Activated CD4-positive, alpha-beta T cell treated with anti-CD3 and anti-CD28 coated beads for 36 hours (primary cell): ENCODE data around the gene CXCL6. TPM values are rescaled to one million over a fixed set of nuclear protein-coding genes. Genes with fewer than 3 reads are reported as not detected.

Experiments
- ATAC-seq: fragments of 200-7000 bp; cut with Tn5 transposase; one replicate; pipeline ENCODE4 v1.10.0; 2021; ENCODE audit warnings: mild to moderate bottlenecking, moderate library complexity
- CTCF ChIA-PET: fragments of 350-600 bp; sonication (Branson Sonifier 250); formaldehyde crosslinking; loops from one replicate; lab custom pipeline; 2021; ENCODE audit warnings: antibody characterized with exemption; lab: Charles Lee
- POLR2A ChIA-PET: fragments of 350-600 bp; sonication (Branson Sonifier 250); formaldehyde crosslinking; loops from one replicate; lab custom pipeline; 2021; ENCODE audit warnings: antibody characterized with exemption, inconsistent platforms; lab: Charles Lee
- DNase-seq: peaks from one replicate; pipeline ENCODE4 v3.0.0-alpha.2; 2020
- H3K27ac Mint-ChIP-seq: one replicate; pipeline ENCODE4 v1.8.0; 2021; ENCODE audit warnings: mixed read lengths
- H3K27me3 Mint-ChIP-seq: one replicate; pipeline ENCODE4 v1.8.0; 2021; ENCODE audit warnings: mixed read lengths
- H3K36me3 Mint-ChIP-seq: one replicate; pipeline ENCODE4 v1.8.0; 2021; ENCODE audit warnings: low read depth, mixed read lengths
- H3K4me1 Mint-ChIP-seq: one replicate; pipeline ENCODE4 v1.8.0; 2021; ENCODE audit warnings: mixed read lengths
- H3K4me3 Mint-ChIP-seq: one replicate; pipeline ENCODE4 v1.8.0; 2021; ENCODE audit warnings: mild to moderate bottlenecking, moderate library complexity, mixed read lengths
- H3K9me3 Mint-ChIP-seq: one replicate; pipeline ENCODE4 v1.8.0; 2021; ENCODE audit warnings: low read depth, mixed read lengths
- intact Hi-C, 2 experiments: fragments of 100-400 bp; cut with DNase I in 1 of 2; cut with micrococcal nuclease in 1 of 2; formaldehyde crosslinking; loops; one replicate each; pipeline versions ENCODE4 v1.14.2 to v1.15.1; 2022 to 2024; cut with DNase I, micrococcal nuclease
- total RNA-seq, 2 experiments: library from RNA; stranded (reverse); gene quantifications; one replicate each; pipeline ENCODE4 v1.2.3, GENCODE V29; 2021

Gene CXCL6
- total RNA-seq, 2 experiments from 2014 or later, result not detected

DNA sequence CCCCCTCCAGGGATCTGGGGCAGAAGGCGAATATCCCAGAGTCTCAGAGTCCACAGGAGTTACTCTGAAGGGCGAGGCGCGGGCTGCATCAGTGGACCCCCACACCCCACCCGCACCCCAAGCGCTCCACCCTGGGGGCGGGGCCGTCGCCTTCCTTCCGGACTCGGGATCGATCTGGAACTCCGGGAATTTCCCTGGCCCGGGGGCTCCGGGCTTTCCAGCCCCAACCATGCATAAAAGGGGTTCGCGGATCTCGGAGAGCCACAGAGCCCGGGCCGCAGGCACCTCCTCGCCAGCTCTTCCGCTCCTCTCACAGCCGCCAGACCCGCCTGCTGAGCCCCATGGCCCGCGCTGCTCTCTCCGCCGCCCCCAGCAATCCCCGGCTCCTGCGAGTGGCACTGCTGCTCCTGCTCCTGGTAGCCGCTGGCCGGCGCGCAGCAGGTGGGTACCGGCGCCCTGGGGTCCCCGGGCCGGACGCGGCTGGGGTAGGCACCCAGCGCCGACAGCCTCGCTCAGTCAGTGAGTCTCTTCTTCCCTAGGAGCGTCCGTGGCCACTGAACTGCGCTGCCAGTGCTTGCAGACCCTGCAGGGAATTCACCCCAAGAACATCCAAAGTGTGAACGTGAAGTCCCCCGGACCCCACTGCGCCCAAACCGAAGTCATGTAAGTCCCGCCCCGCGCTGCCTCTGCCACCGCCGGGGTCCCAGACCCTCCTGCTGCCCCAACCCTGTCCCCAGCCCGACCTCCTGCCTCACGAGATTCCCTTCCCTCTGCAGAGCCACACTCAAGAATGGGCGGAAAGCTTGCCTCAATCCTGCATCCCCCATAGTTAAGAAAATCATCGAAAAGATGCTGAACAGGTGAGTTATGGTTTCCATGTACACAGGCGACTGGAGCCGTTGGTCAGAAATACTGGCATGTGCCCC lies 32.9 kb downstream of the CXCL6 start, which contains the start of gene CXCL1:
Gene CXCL1 (plus strand): TSS at position 264 of the 926 bp plus-strand sequence. CDS start 78 bp downstream, at position 342.
- Mint-ChIP-seq H3K36me3 (no peaks in the 10 kb centered on the region), H3K4me3 (peak within 1 kb of the TSS; percentile 32), H3K27ac (no peak within 1 kb of the TSS), H3K27me3 (peaks cover 29% of the 10 kb centered on the region), H3K9me3 (no peaks in the 10 kb centered on the region), H3K4me1 (no peaks in the 10 kb centered on the region)
- POLR2A ChIA-PET, result no interaction called here
- intact Hi-C loops, result loop anchor here in 1 of 2 experiments (10.0 kb wide), 1 partner anchor 205 kb away; no protein-coding TSS in a partner anchor
- DNase-seq (peak; percentile 16), ATAC-seq (no peak)
- CTCF ChIA-PET, result no interaction called here

- H3K27ac Mint-ChIP-seq, result no peak overlapping the region
Observed at GRCh38 chr4:73870260-73870659, 33.8 kb downstream of the CXCL6 start.

GRCh38 chr4:73870768-73871167 lies 34.3 kb downstream of the CXCL6 start:
- no peaks in the 10 kb centered on the region for H3K36me3 Mint-ChIP-seq
- ATAC-seq (no peak), DNase-seq (no peak)
- ChIA-PET CTCF (no interaction called here), POLR2A (no interaction called here)
- intact Hi-C loops, result no loop called here
- no peaks in the 10 kb centered on the region for H3K4me1 Mint-ChIP-seq
- peaks cover 24% of the 10 kb centered on the region for H3K27me3 Mint-ChIP-seq
- no peak overlapping the region for H3K27ac Mint-ChIP-seq
- H3K4me3 Mint-ChIP-seq, result no peak overlapping the region
- no peaks in the 10 kb centered on the region for H3K9me3 Mint-ChIP-seq

More at GRCh38 chr4:73870260-73870659, 33.8 kb downstream of the CXCL6 start:
- no peaks in the 10 kb centered on the region for H3K4me1 Mint-ChIP-seq
- ChIA-PET POLR2A (no interaction called here), CTCF (no interaction called here)
- no peak overlapping the region for H3K4me3 Mint-ChIP-seq
- intact Hi-C loops, result no loop called here
- ATAC-seq (no peak), DNase-seq (no peak)
- peaks cover 27% of the 10 kb centered on the region for H3K27me3 Mint-ChIP-seq
- no peaks in the 10 kb centered on the region for H3K36me3 Mint-ChIP-seq
- no peaks in the 10 kb centered on the region for H3K9me3 Mint-ChIP-seq

DNA sequence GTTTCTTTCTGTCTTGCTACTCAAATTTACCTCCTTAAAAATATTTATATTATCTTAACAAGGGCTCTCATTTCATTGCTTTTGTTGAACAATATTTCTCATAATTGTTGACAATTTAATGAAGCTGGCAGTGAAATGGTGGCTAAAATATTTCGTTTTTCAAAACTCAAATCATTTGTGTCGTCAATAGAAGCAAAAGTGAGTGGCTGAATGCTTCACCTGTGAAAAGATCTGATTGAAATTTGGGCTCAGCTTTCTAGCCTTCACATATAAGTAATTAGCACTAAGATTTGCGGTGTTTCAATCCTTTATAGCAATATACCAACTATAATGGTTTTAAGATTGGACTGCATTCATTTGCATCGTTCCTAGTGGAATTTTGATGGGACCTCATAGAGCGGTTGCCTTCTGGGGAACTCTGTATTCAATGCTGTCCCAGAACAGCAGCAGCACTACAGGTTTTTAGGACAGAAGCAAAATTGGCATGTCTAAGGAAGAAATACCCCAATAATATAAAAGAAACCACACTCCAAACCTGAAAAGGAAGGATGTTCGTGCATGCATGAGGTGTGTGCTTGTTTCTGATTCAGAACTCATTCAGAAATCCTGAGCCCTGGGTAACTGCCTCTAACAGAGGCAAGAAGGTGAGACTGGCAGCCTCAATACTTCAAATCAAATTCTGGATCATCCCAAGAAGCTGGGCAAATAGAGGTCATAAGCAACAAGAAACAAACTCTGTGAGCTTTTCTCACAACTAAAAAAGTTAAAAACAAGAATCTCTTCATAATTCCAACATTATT lies 35.2 kb downstream of the CXCL6 start:
- ATAC-seq (no peak), DNase-seq (no peak)
- peaks cover 23% of the 10 kb centered on the region for H3K27me3 Mint-ChIP-seq
- no peaks in the 10 kb centered on the region for H3K4me1 Mint-ChIP-seq
- H3K27ac Mint-ChIP-seq, result no peak overlapping the region
- H3K4me3 Mint-ChIP-seq, result no peak overlapping the region
- no peaks in the 10 kb centered on the region for H3K9me3 Mint-ChIP-seq
- ChIA-PET CTCF (no interaction called here), POLR2A (no interaction called here)
- intact Hi-C loops, result no loop called here
- H3K36me3 Mint-ChIP-seq, result no peaks in the 10 kb centered on the region

DNA sequence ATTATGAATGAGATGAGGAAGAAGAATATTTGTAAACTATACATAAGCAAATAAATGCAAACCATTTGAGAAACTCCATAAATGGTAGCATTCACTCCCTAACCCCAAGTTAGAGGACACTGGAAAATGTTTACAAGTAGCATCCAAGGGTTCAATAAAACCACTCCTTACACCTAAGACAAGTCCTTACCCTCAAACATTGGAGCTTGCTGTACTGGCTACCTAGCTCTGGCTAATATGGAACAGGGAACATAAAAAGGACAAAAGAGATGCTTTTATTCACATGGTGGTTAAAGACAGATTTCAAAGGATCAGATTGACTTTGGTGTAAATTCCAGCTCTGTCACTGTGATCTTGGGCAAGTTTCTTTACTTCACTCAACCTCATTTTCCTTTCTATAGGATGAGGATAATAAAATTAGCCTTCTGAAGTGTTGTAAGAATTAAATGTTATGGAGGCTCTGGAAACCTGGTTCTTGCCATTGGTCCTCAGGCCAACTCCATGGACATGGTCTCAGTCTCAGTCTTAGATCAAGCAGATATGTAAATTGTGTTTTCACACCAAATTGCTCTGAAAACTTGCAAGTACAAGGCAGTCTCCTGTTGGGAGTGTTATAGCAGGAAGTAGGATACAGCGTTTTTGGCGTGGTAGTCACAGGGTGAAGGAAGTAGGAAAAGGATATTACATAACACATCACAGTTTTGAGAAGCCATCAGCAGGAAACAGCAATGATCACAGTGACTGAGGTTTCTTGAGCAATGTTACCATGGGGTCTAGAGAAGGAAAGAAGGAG lies 36.0 kb downstream of the CXCL6 start:
- ChIA-PET CTCF (interaction anchor here (0.6 kb wide), 1 partner anchor 601 kb away, joined by 3 read pairs; no protein-coding TSS in a partner anchor), POLR2A (no interaction called here)
- Mint-ChIP-seq H3K27ac (no peak overlapping the region), H3K36me3 (no peaks in the 10 kb centered on the region), H3K4me3 (no peak overlapping the region), H3K27me3 (peaks cover 22% of the 10 kb centered on the region), H3K9me3 (no peaks in the 10 kb centered on the region), H3K4me1 (no peaks in the 10 kb centered on the region)
- ATAC-seq, result no peak
- intact Hi-C loops, result no loop called here
- no peak for DNase-seq

DNA sequence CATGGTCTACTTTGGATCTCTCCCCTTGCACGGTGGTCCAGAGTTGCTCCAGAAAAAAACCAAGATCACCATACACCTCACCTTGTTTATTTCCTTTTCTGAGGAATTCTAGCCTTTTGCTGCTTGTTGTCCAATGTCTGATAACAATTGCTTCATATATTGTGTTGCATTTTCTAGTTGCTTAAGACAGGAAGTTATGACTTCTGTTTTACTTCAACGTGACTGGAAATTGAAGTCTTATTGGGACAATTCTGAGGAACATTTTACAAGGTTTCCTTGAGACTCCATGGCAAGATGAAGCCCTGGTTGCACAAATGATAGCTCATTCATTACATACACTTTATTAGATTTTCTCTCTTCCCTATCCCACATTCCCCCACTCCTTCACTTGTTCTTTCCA lies 37.9 kb downstream of the CXCL6 start:
- no peak overlapping the region for H3K27ac Mint-ChIP-seq
- intact Hi-C loops, result no loop called here
- peaks cover 10% of the 10 kb centered on the region for H3K27me3 Mint-ChIP-seq
- H3K36me3 Mint-ChIP-seq, result no peaks in the 10 kb centered on the region
- ATAC-seq, result no peak
- CTCF ChIA-PET, result no interaction called here
- no peak for DNase-seq
- no peaks in the 10 kb centered on the region for H3K9me3 Mint-ChIP-seq
- POLR2A ChIA-PET, result no interaction called here
- no peaks in the 10 kb centered on the region for H3K4me1 Mint-ChIP-seq
- H3K4me3 Mint-ChIP-seq, result no peak overlapping the region

- intact Hi-C loops, result no loop called here
- ATAC-seq, result no peak
- ChIA-PET CTCF (no interaction called here), POLR2A (no interaction called here)
- DNase-seq, result no peak
- H3K27ac Mint-ChIP-seq, result no peak overlapping the region
- no peaks in the 10 kb centered on the region for H3K4me1 Mint-ChIP-seq
- no peaks in the 10 kb centered on the region for H3K9me3 Mint-ChIP-seq
- no peaks in the 10 kb centered on the region for H3K36me3 Mint-ChIP-seq
- peaks cover 5% of the 10 kb centered on the region for H3K27me3 Mint-ChIP-seq
- no peak overlapping the region for H3K4me3 Mint-ChIP-seq
Observed at GRCh38 chr4:73875401-73875800, 38.9 kb downstream of the CXCL6 start.

DNA sequence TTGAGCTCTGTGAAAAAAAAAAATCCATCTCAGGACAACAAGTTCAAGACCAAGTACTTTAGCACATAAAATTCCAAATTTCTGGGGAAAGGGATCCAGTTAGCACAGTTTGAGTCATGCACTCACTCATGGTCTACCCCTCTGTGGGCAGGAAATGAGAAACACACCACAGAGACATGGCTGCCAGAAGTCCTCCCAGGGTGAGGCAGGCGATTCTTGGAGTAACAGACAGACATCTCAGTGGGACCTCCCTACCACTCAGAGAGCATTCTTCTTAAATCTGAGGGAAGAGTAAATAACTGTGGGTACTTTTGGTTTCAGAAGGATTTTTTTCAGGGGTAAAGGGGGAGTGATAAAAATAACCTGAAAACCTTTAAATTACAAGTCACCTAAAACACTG lies 46.8 kb downstream of the CXCL6 start:
- ChIA-PET CTCF (interaction anchor here (1.4 kb wide), 1 partner anchor 21 kb away, joined by 3 read pairs; no protein-coding TSS in a partner anchor), POLR2A (no interaction called here)
- DNase-seq, result no peak
- Mint-ChIP-seq H3K4me3 (no peak overlapping the region), H3K27ac (no peak overlapping the region), H3K27me3 (no peaks in the 10 kb centered on the region), H3K9me3 (no peaks in the 10 kb centered on the region), H3K36me3 (no peaks in the 10 kb centered on the region), H3K4me1 (no peaks in the 10 kb centered on the region)
- intact Hi-C loops, result no loop called here
- ATAC-seq, result no peak

GRCh38 chr4:73885574-73886267 lies 49.2 kb downstream of the CXCL6 start:
- Mint-ChIP-seq H3K4me3 (no peak overlapping the region), H3K9me3 (no peaks in the 10 kb centered on the region), H3K4me1 (no peaks in the 10 kb centered on the region), H3K27ac (no peak overlapping the region), H3K36me3 (no peaks in the 10 kb centered on the region), H3K27me3 (no peaks in the 10 kb centered on the region)
- intact Hi-C loops, result no loop called here
- no peak for DNase-seq
- ATAC-seq, result no peak
- CTCF ChIA-PET, result no interaction called here
- POLR2A ChIA-PET, result no interaction called here
